Umbilical cord (tissue), 1 donor: ENCODE data around the gene KHDC1. TPM values are rescaled to one million over a fixed set of nuclear protein-coding genes. Genes with fewer than 3 reads are reported as not detected.

Experiments
- total RNA-seq: library from RNA; depleted of rRNA; stranded (reverse); fragments of >200 nt; gene quantifications from one replicate; pipeline ENCODE4 v1.2.3, GENCODE V29; 2014; ENCODE audit warnings: low replicate concordance; ENCODE audit not compliant: insufficient read depth

KHDC1 gene
- total RNA-seq, 1 donor from 2014 or later = 8.9 TPM

Other genes with a start within 250 kb of the KHDC1 start
- gene KHDC1L, start 37.7 kb downstream of the KHDC1 start, total RNA-seq = not detected
- gene DPPA5, start 91.1 kb upstream of the KHDC1 start, total RNA-seq = not detected
- gene KHDC3L, start 99.5 kb upstream of the KHDC1 start, total RNA-seq = not detected
- gene OOEP, start 106.7 kb upstream of the KHDC1 start, total RNA-seq = not detected
- gene DDX43, start 131.6 kb upstream of the KHDC1 start, total RNA-seq = 2.6 TPM
- gene CGAS, start 189.1 kb upstream of the KHDC1 start, total RNA-seq = 13.0 TPM
- 18.5 TPM for gene MTO1, start 198.5 kb upstream of the KHDC1 start, total RNA-seq